ENCODE results near the gene USB1. TPM values are rescaled to one million over a fixed set of nuclear protein-coding genes. Genes with fewer than 3 reads are reported as not detected.

USB1 gene
- total and polyA plus RNA-seq, 2 experiments from 2014 or later, result 79.6 to 118 TPM

- TF ChIP-seq, protein P1, sequence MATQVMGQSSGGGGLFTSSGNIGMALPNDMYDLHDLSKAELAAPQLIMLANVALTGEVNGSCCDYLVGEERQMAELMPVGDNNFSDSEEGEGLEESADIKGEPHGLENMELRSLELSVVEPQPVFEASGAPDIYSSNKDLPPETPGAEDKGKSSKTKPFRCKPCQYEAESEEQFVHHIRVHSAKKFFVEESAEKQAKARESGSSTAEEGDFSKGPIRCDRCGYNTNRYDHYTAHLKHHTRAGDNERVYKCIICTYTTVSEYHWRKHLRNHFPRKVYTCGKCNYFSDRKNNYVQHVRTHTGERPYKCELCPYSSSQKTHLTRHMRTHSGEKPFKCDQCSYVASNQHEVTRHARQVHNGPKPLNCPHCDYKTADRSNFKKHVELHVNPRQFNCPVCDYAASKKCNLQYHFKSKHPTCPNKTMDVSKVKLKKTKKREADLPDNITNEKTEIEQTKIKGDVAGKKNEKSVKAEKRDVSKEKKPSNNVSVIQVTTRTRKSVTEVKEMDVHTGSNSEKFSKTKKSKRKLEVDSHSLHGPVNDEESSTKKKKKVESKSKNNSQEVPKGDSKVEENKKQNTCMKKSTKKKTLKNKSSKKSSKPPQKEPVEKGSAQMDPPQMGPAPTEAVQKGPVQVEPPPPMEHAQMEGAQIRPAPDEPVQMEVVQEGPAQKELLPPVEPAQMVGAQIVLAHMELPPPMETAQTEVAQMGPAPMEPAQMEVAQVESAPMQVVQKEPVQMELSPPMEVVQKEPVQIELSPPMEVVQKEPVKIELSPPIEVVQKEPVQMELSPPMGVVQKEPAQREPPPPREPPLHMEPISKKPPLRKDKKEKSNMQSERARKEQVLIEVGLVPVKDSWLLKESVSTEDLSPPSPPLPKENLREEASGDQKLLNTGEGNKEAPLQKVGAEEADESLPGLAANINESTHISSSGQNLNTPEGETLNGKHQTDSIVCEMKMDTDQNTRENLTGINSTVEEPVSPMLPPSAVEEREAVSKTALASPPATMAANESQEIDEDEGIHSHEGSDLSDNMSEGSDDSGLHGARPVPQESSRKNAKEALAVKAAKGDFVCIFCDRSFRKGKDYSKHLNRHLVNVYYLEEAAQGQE (IDR thresholded peaks at IDR 0.05; ENCODE audit: unreplicated experiment), result no peak
- TF ChIP-seq ZNF331 (CRISPR knock-in tag; IDR thresholded peaks at IDR 0.05; ENCODE audit: low read depth), result no peak
- TF ChIP-seq JUNB (IDR thresholded peaks at IDR 0.05; ENCODE audit: unreplicated experiment), result no peak
- TF ChIP-seq EZH2 (IDR thresholded peaks at IDR 0.05; ENCODE audit: low read depth, unreplicated experiment), result no peak
- TF ChIP-seq ZNF114 (CRISPR knock-in tag; IDR thresholded peaks at IDR 0.05), result no peak
Observed at GRCh38 chr16:57981636-57982035, 19.6 kb upstream of the USB1 start (continued).

GRCh38 chr16:57982385-57982784, 18.8 kb upstream of the USB1 start:
- peaks cover 9% of the 10 kb centered on the region; the same call in 2 of the 3 replicates for H3K4me1 Mint-ChIP-seq
- DNase-seq (ENCODE audit: low spot score) (no peak), ATAC-seq (no peak)
- Histone ChIP-seq H3K4me1 (ENCODE audit: insufficient read depth) (peaks cover 6% of the 10 kb centered on the region; the same call in 1 of the 2 replicates), H3K9me2 (ENCODE audit: insufficient read depth) (no peaks in the 10 kb centered on the region), H3K79me2 (replicated peaks; ENCODE audit: insufficient read depth) (no peaks in the 10 kb centered on the region), H3K27ac (ENCODE audit: low read depth) (no peak overlapping the region), H2AFZ (no peak overlapping the region), H3K4me3 (no peak overlapping the region), H3K36me3 (ENCODE audit: insufficient read depth) (no peaks in the 10 kb centered on the region), H3F3A (replicated peaks; ENCODE audit: low read depth) (no peaks in the 10 kb centered on the region), H3K27me3 (ENCODE audit: insufficient read depth) (peaks cover 38% of the 10 kb centered on the region), H3K4me2 (no peak overlapping the region), H4K20me1 (replicated peaks; ENCODE audit: insufficient read depth) (no peaks in the 10 kb centered on the region)
- no peaks in the 10 kb centered on the region for H3K36me3 Mint-ChIP-seq (ENCODE audit: low read depth)
- H3K27me3 Mint-ChIP-seq (ENCODE audit: insufficient read depth, low read depth, poor library complexity), result peaks cover 30% of the 10 kb centered on the region
- no peak overlapping the region for H3K27ac Mint-ChIP-seq
- H3K4me3 Mint-ChIP-seq, result no peak overlapping the region
- no peaks in the 10 kb centered on the region for H3K9me3 Mint-ChIP-seq
- TF ChIP-seq CTCF (conservative IDR thresholded peaks at IDR 0.05; ENCODE audit: low read depth in 2 of 2), result no peak
- TF ChIP-seq ZNF331 (CRISPR knock-in tag; IDR thresholded peaks at IDR 0.05; ENCODE audit: low read depth), result no peak
- TF ChIP-seq, protein P1 (IDR thresholded peaks at IDR 0.05; ENCODE audit: unreplicated experiment), result no peak
- no peak for TF ChIP-seq NANOG (IDR thresholded peaks at IDR 0.05; ENCODE audit: borderline replicate concordance)
- no peak for TF ChIP-seq CREB1 (CRISPR knock-in tag; IDR thresholded peaks at IDR 0.05; ENCODE audit: low read depth)
- TF ChIP-seq STAT1 (IDR thresholded peaks at IDR 0.05; ENCODE audit: unreplicated experiment), result no peak
- TF ChIP-seq ZNF114 (CRISPR knock-in tag; IDR thresholded peaks at IDR 0.05), result no peak
- TF ChIP-seq, protein P2, sequence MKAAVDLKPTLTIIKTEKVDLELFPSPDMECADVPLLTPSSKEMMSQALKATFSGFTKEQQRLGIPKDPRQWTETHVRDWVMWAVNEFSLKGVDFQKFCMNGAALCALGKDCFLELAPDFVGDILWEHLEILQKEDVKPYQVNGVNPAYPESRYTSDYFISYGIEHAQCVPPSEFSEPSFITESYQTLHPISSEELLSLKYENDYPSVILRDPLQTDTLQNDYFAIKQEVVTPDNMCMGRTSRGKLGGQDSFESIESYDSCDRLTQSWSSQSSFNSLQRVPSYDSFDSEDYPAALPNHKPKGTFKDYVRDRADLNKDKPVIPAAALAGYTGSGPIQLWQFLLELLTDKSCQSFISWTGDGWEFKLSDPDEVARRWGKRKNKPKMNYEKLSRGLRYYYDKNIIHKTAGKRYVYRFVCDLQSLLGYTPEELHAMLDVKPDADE (IDR thresholded peaks at IDR 0.05), result no peak
- no peak for TF ChIP-seq EZH2 (IDR thresholded peaks at IDR 0.05; ENCODE audit: low read depth, unreplicated experiment)
- TF ChIP-seq EZH2phosphoT487 (IDR thresholded peaks at IDR 0.05; ENCODE audit: unreplicated experiment), result no peak

Measured in GM23338 (cell line).